ENCODE measurements around the gene PLA2G12A.

DNA sequence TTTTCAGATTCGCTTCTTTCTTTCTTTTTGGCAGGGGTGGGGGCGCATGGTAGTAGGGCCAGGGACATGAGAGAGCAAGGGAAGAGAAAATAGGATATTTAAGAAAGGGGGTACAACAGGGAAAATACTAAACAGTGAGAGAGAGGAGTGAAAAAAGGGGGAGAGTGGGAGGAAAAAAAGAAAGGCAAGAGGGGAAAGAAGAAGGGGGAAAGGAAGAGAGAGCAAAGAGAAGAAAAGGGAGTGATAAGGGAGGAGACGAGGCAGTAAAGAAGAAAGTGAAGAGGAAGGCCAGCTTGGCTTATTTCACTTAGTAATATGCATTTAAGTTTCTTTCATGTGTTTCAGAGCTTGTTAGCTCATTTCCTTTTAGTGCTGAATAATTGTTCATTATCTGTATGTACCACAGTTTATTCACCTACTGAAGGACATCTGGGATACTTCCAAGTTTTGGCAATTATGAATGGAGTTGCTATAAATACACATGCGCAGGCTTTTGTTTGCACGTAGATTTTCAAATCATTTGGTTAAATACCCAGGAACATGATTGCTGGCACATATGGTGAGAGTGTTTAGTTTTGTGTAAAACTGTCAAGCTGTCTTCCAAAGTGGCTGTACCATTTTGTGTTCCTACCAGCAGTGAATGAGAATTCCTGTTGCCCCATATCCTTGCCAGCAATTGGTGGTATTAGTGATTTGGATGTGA is 63.9 kb downstream of the PLA2G12A start:
- TF ChIP-seq CBX3 (IDR thresholded peaks at IDR 0.05; ENCODE audit: low read depth): no peak
- TF ChIP-seq POLR2A (IDR thresholded peaks at IDR 0.05; ENCODE audit: borderline replicate concordance, extremely low read depth, insufficient read depth, insufficient read length): no peak
- TF ChIP-seq, protein P1, sequence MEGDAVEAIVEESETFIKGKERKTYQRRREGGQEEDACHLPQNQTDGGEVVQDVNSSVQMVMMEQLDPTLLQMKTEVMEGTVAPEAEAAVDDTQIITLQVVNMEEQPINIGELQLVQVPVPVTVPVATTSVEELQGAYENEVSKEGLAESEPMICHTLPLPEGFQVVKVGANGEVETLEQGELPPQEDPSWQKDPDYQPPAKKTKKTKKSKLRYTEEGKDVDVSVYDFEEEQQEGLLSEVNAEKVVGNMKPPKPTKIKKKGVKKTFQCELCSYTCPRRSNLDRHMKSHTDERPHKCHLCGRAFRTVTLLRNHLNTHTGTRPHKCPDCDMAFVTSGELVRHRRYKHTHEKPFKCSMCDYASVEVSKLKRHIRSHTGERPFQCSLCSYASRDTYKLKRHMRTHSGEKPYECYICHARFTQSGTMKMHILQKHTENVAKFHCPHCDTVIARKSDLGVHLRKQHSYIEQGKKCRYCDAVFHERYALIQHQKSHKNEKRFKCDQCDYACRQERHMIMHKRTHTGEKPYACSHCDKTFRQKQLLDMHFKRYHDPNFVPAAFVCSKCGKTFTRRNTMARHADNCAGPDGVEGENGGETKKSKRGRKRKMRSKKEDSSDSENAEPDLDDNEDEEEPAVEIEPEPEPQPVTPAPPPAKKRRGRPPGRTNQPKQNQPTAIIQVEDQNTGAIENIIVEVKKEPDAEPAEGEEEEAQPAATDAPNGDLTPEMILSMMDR (IDR thresholded peaks at IDR 0.05 in 2 of 3, conservative IDR thresholded peaks at IDR 0.05 in 1 of 3; ENCODE audit: borderline replicate concordance in 1 of 3, insufficient read depth in 1 of 3, low read depth in 2 of 3, low read length in 2 of 3): no peak
- TF ChIP-seq, protein P2, sequence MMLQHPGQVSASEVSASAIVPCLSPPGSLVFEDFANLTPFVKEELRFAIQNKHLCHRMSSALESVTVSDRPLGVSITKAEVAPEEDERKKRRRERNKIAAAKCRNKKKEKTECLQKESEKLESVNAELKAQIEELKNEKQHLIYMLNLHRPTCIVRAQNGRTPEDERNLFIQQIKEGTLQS (IDR thresholded peaks at IDR 0.05): no peak
- TF ChIP-seq, protein P3, sequence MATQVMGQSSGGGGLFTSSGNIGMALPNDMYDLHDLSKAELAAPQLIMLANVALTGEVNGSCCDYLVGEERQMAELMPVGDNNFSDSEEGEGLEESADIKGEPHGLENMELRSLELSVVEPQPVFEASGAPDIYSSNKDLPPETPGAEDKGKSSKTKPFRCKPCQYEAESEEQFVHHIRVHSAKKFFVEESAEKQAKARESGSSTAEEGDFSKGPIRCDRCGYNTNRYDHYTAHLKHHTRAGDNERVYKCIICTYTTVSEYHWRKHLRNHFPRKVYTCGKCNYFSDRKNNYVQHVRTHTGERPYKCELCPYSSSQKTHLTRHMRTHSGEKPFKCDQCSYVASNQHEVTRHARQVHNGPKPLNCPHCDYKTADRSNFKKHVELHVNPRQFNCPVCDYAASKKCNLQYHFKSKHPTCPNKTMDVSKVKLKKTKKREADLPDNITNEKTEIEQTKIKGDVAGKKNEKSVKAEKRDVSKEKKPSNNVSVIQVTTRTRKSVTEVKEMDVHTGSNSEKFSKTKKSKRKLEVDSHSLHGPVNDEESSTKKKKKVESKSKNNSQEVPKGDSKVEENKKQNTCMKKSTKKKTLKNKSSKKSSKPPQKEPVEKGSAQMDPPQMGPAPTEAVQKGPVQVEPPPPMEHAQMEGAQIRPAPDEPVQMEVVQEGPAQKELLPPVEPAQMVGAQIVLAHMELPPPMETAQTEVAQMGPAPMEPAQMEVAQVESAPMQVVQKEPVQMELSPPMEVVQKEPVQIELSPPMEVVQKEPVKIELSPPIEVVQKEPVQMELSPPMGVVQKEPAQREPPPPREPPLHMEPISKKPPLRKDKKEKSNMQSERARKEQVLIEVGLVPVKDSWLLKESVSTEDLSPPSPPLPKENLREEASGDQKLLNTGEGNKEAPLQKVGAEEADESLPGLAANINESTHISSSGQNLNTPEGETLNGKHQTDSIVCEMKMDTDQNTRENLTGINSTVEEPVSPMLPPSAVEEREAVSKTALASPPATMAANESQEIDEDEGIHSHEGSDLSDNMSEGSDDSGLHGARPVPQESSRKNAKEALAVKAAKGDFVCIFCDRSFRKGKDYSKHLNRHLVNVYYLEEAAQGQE (IDR thresholded peaks at IDR 0.05; ENCODE audit: low read depth): no peak
- no peak for TF ChIP-seq ZNF274 (IDR thresholded peaks at IDR 0.05; ENCODE audit: low read depth, low read length)
- no peak for TF ChIP-seq SIN3A (IDR thresholded peaks at IDR 0.05; ENCODE audit: low read depth)
- TF ChIP-seq YY1 (IDR thresholded peaks at IDR 0.05; ENCODE audit: extremely low read depth, insufficient replicate concordance, low read depth, low read length): no peak
- TF ChIP-seq, protein P4, sequence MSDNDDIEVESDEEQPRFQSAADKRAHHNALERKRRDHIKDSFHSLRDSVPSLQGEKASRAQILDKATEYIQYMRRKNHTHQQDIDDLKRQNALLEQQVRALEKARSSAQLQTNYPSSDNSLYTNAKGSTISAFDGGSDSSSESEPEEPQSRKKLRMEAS (IDR thresholded peaks at IDR 0.05): no peak

Measured in HCT116 (cell line).